ENCODE measurements around the gene SERPINA12.
A peak's percentile ranks its signal among the peaks of the same experiment; 100 is the strongest.

Gene SERPINA12

GRCh38 chr14:94509356-94509755 lies at the start of gene SERPINA12:
SERPINA12 (minus strand) TSS chr14:94509469; CDS start chr14:94498397, 11,072 bp downstream.
- no peak for DNase-seq

DNA sequence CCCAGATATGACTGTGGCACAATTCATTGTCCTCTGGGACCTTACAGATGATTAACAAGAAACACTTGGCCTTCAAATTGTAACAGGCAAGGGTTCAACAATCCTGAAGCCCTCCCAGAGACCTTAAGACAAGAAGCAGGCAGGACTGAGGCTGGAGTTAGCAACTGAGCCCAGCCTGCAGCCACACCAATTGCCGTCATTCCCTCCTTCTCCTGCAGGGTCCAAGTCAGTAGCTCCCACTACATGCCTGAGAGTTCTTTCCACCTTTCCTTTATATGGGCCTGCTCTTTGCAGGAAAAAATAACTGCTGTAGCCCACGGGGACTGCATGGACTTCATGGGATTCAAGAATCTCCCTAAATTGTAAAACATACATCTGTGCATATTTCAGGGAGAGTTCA lies 49.6 kb upstream of the SERPINA12 start:
- no peak for DNase-seq

DNA sequence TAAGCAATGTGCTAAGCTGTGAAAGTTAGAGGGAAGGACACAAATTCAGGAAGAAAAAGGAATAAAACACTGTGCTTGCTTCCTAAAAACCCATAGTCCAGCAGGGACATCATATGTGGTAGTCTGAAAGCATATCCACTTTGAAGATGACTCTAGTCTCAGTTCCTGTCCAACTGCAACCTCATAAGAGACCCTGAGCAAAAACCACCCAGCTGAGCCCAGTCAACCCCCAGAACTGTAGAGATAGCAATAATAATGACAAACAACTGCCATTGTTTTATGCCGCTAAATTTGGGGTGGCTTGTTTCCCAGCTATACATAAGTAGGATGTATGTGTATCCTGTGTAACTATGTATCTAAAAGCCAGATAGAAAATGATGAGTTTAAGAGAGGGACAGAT lies 48.1 kb upstream of the SERPINA12 start:
- DNase-seq, result no peak

- DNase-seq, result no peak
These were observed 46.7 kb upstream of the SERPINA12 start for GRCh38 chr14:94555991-94556390.

DNA sequence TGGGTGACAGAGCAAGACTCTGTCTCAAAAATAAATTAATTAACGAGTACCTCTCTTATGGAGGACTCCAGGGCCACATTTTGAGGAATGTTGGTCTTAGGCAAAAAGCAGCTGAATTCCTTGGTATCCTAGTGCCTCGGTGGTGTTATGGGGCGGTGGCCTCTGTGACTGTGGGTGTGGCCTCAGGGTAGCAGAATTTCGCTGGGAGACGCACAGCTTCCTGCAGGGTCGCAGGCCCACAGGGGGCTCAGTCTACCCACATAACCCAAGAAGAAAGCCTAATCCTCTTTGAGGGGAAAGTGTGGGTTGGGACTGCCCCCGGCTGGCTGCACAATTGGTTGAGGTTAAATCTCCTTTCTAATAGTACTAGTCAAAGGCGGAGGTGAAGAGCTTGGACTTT lies 40.8 kb upstream of the SERPINA12 start:
- DNase-seq, result no peak

DNA sequence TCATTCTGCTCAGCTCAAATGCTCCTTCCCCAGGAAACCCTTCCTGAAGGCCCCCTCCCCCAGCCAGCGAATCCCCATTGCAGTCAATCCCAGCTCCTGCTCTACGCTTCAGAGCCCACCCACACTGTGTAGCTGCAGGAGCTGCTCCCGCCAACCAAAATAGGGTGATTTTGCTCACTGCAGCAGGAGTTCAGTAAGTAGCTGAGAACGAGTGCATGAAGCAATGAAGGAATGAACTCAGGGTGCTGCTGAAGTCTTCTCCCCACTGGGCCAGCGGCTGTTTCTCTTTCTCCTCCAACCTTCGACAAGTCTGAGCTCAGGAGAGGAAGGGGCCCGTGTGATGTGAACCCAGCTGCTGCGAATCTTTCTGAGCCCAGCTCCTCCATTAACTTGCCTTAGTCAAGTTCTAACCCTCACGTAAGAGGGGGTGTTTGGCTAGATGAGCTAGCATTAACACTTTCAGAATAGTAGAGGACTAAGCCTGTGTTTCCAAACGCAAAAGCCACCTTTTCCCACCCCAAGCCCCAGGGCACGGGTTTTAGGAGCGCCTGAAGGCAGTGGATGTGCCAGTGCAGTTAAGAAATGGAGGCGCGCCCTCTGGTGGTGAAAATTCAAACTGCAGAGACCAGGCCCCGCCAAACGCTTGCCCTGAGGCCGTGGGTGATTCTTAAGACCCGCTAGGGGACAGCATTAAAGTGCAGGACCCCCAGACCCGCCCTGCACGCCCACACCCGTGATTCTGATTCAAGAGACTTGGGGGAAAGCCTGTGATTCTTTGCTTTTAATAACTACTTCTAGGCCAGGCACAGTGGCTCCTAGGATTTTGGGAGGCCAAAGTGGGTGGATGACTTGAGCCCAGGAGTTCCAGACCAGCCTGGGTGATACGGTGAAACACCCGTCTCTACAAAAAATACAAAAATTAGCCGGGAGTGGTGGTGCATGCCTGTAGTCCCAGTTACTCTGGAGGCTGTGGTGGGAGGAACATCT lies 40.0 kb upstream of the SERPINA12 start:
- peak; percentile 65 for DNase-seq

DNA sequence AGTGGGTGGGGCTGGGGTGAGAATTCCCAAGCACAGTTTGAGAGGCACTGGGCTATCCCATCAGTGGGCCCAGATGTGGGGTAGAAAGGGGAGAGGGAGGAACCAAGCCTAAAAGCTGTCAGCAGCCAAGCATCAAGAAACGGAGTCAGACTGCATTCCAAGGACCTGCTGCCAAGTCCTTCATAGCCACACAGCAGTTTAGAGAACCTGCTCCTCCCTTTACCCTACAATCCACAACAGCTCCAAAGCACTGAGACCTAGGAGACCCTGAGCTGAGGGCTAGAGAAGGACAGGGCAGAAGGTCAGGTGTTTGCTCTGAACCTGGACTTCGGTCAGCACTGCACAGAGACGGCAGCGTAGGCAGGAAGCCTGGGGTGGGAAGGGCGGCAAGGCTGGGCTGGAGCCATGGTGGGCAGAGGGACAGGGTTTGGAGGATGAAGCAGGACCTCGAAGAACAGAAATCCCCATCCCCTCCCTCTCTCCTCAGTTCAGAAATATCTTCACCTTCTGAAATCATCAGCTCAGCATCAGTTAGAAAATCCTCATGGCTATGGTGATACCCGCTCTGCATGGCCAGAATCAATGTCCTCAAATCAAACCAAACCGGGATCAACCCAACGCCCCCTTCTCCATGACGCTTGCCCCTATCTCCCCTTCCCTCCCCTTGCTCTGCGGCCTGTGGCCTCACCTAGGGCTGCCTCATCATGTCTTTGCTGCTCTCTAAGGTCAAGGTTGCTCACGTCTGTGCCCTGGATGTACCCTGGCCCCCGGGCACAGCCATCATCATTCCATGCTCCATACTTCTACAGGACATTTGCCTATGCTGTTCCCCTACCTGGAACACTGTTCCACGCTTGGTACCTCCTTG lies 39.1 kb upstream of the SERPINA12 start:
- no peak for DNase-seq

- no peak for DNase-seq
These were observed 38.5 kb upstream of the SERPINA12 start for GRCh38 chr14:94547726-94548125.

DNA sequence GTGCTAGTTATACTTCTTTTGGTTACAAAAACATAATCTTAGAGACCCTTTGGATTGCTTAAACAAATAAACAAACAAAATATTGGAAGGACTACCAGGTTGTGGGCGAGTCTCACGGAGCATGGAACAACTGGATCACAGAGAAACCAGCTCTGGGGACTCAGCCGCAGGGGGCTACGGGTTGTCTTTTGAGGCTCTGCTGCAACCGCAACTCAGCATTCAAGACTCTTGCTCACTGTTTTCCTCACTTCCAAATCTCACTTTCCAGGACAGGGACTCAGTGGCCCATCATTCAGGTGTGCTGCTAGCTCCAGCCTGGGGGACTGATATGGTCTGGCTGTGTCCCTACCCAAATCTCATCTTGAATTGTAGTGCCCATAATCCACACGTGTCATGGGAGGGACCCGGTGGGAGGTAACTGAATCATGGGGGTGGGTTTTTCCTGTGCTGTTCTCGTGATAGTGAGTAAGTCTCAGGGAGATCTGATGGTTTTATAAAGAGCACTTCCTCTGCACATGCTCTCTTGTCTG lies 37.9 kb upstream of the SERPINA12 start:
- DNase-seq, result no peak

DNA sequence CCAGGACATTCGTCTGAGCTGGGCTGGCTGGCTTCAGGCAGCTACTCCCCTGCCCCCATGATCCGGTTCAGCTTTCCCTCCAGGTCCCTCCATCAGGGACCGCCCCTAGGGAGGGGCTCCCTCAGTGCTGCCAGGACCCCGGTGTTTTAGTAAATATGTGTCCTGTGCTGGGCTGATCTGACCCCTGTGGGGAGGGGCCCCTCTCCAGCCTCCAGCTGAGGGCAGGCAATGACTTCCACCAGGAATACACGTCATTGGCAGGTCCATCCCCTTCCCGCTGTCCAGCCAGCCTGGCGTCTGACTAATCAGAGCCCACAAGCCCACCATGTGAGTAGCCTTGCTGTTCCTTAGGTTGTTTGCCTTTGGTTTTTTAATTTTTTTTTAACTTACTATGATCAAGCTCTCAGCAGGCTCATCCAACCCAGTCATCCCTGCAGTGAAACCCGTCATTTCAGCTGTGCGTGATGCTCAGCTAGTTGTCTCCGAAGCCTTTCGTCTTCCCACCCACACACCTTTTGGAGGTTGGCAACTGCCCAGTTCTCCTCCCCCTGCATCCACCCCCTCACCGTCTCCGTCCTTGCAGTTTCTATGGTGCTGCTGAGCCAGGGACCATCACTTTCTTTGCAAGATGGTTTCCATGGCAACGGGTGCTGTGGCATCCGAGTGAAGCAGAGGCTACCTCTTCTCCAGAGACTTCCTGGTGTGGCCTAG lies 36.0 kb upstream of the SERPINA12 start:
- DNase-seq, result no peak

DNA sequence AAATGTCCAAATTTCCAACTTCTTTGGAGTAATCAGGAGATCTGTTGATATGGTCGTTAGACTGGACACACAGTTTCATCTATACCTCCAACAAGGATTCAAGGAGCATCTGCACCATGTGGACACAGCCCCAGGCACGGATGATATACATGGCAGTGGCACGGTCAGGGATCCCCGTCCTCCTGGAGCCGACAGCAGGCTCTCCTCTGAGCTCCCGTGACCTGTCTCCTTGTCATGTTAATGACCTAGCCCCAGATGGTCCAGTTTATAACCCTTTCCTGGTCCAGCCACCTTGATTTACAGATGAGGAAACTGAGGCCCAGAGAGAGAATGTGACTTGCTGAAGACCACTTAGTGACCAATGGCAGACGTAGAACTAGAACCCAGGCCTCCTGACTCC lies 35.5 kb upstream of the SERPINA12 start:
- DNase-seq, result no peak

DNA sequence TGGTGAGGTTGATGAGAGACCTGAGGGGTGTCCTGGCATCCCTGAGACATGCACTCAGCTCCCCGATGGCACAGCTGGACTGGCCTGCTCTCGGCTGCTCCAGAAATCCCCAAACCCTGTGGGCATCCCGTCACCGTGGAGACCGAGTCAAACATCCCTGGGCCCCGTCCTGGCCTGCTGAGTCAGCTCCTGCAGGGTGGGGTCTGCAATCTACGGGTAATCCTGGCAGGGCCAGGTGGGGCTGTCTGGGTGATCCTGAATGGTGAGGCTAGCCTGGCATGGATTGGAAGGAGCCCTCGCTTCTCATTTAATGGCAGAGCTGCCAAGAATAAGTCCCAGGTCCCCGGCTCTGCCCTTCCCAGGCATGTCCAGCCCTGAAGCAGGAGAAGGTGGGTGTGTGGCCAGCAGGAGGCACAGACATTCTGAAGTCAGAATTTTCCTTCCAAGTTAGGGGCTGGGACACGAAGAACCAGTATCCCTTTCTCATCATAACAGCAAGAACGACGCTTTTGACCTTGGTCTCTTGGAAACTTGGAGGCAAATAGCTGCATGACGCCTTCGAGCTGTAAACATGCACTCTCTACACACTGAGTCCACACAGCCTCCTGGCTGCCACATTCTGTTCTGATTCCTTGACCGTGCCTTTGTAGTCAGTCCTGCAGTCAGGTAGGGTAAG lies 34.3 kb upstream of the SERPINA12 start:
- no peak for DNase-seq

DNA sequence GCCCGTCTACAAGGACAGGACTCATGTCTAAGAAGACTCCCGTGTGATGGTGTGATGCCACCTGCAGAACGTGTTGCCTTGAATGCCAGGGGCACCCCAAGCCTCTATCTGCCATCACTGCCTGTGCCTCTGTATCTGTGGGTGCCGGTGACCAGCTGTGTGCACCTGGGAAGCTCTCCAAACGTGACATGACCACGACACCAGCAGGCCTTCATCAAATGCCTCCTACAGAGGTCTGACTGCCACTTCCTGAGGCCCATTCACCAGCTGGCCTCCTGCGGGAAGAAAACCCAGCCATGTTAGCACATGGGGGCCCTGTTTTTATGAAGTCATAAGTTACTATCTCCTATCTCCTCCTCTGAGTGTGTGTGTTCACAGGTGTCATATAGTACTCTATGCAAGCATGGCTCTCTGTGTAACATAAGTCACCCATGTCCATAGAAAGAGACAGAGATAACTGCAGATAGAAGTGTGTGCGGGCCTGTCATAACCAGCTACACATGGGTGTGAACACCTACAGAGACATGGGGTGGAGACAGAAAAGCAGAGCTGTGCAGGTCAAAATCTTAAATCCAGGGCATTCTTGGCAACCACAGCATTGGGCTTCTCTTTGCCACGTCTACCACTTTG lies 33.7 kb upstream of the SERPINA12 start:
- no peak for DNase-seq

- no peak for DNase-seq
These were observed 33.0 kb upstream of the SERPINA12 start for GRCh38 chr14:94542111-94542810.

DNA sequence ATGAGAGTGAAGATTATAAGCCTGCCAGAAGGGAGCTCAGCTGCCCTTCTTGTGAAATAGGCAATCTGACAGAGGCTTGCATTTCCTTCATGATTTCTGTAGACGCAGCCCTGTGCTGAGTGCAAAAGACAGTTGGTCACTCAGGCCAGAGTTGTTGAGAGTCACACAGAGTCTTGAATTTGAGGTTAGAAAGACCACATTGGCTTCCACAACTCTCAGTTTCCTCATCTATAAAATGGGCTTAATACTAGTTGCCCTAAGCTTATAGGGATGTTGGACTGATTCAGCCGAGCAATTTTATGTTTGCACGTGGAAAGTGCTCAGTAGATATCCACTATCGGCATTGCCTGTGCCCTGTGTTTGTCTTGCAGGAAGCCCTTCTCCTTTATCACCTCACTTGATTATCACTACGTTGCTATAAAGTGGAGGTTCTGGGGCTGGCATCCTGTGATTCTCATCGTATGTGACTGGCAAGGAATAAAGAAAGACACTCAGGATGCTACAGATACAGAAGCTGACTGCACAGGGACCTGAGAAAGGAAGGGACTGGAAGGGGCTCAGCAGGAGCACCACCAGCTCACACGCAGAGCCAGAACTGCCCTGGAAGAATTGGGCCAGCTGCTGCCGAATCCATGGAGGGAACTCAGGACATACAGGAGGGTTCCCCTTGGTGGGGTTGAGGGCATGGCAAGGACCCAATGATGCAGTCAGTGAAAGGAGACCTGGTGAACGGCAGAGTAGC lies 32.1 kb upstream of the SERPINA12 start:
- no peak for DNase-seq

DNA sequence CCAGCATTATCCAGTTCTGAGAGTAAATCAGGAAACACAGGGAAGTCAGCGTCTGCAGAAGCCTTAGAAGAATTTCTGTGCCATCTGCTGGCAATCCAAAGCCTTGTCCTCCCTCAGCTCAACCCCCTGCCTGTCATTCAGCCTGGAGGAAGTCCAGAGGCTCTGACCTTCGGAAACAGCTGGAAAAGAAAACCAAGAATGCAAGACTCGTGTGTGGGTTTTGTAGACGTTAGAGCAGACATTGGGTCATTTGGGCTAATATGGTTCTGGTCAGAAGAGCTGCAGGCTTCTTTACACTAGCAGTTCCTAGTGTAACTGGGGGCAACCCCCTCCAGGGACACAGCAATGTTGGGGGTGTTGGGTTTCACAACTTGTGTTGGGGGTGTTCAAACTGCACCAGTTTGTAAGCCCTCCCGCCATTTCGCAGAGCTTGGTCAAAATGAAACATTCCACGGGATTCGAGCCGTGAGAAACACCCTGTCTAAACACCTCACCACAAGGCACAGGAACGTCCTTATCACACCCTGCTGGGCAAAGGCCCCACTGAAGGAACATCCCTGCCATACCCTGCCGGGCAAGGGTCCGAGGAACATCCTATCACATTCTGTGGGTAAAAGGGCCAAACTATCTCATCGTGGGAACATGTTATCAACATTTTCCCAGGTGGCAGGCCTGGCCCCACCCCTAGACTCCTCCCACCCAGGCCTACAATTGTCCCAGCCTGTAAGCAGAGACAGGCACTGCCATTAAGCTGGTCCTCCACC lies 30.9 kb upstream of the SERPINA12 start:
- no peak for DNase-seq

DNA sequence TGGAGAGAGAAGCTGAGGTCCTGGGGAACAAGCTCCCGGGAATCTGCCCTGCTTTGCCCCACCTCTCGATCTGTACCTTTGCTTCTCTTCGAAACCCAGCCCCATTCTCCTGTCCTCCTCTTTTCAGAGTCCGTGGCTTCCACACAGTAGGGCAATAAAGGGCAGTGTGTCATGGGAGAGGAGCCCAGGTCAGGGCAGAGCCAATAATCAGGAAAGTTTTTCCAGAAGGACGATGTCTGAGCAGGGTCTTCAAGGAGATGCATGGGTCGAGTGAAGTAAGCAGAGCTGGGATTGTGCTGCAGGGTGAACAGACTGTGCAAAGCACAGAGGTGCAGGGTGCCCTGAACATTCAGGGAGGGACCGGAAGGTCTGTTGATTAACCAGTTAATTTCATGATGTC lies 29.9 kb upstream of the SERPINA12 start:
- no peak for DNase-seq

DNA sequence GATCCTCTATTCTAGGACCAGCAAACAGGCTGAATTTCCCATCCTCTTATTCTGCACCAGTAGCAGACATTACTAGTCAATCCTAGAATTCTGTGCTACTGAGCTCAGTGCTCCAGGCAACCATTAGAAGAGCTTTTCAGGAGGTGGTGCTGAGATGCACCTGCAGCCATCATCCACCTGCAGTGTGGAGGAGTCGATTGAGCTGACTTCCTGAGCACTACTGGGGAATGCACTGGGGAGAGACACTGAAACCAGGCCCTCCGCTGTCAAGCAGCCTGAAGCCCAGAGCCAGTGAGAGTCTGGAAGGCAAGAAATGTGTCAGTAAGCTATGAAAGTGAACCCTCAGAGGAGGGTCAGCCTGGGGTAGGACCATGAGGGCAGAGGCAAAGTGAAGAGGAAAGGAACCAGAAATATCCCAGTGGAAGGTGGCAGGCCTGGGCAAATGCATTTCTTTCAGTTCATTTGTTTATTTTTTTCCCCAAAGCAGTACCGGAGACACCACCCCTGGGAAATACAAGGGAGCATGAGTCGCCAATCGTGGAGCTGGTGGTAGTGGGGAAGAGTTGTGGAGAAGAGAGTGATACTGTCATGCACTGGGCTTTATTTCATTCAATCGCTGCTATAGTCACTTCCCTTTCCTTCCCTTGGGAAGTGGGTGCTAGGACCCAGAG lies 28.9 kb upstream of the SERPINA12 start:
- no peak for DNase-seq

GRCh38 chr14:94536836-94537235 lies 27.6 kb upstream of the SERPINA12 start:
- no peak for DNase-seq
